Frontal cortex (tissue), 4 donors: ENCODE measurements around the gene KLK13. TPM values are rescaled to one million over a fixed set of nuclear protein-coding genes. Genes with fewer than 3 reads are reported as not detected.

ENCODE experiments used
- DNase-seq, 2 donors: peaks; one replicate each; pipeline ENCODE4 v3.0.0; 2012; ENCODE audit warnings: low spot score in 2 of 2
- FAIRE-seq: peaks from 2 replicates; lab custom pipeline; 2012; peaks lifted over from hg19 to GRCh38; lab: Jason Lieb, UNC
- total RNA-seq: library from RNA; depleted of rRNA; stranded (reverse); fragments of >200 nt; gene quantifications from one replicate; pipeline ENCODE4 v1.2.3, GENCODE V29; 2014
- donor health status: control.
- donor health status: control.
- donor health status: control.

The KLK13 gene, protein sequence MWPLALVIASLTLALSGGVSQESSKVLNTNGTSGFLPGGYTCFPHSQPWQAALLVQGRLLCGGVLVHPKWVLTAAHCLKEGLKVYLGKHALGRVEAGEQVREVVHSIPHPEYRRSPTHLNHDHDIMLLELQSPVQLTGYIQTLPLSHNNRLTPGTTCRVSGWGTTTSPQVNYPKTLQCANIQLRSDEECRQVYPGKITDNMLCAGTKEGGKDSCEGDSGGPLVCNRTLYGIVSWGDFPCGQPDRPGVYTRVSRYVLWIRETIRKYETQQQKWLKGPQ
- not detected for total RNA-seq

DNA sequence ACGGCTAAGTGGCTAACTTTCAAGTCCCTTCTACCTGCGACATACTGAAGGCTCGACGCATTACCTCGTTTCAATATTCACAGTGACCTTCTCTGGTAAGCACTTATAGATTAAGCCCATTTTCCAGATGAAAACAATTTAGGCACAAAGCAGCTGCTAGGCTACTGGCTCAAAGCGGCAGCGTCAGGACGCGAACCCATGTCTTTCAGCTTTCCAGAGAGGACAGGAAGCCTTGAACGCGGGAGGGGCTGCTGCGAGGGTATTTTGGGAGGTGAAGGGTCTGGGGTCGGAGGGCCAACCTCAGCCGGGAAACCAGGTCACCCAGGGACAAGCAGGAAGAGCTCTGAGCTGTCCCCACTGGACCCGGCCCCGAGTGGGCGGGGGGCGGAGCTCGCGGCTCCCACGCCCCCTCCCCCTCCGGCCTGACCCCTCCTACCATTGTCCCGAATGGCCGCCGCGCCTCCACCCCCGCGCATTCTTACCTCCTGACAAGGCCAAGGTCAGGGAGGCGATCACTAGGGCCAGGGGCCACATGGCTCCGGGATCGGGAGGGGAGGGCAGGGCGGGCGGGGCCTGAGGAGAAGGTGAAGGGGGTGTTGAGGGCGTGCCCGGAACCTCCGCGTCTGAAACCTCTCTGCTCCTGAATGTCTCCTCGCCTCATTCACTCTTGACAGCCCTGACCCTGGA, at the start of gene KLK13:
Gene KLK13 (minus strand): TSS at position 559 of the 687 bp plus-strand sequence. CDS start 25 bp downstream, at position 534.
- no peak for FAIRE-seq

DNA sequence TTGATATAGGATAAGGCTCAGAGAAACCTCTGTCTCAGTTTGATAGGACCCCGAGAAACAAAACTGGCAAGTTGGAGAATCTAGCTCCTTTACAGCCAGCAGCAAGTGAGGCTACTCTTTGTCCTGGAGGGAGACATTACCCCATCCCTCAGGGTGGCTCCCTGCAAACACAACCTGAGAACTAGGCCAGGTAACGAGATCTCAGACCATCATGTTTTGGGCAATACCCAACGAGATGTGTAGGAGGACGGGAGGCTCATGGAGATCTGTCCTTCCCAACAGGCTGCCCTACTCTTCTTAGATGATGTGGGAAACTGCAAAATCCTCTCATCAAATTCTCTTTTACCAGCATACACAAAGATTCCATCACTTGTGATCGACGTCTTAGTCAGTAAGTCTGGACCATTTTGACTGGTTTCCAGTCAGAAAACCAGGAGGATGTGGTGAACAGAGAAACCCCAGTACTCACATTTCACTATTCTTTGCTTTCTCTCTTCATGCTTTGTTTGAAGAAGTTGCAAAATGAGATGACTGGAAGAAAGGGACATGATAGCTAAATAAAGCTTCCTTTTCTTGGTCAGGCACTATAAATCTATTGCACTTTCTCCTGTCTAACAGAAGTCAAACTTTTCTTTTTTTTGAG, 49.3 kb upstream of the KLK13 start:
- FAIRE-seq (no peak), DNase-seq (no peak)

More for the DNA sequence above, at the start of gene KLK13:
- no peak for DNase-seq

DNA sequence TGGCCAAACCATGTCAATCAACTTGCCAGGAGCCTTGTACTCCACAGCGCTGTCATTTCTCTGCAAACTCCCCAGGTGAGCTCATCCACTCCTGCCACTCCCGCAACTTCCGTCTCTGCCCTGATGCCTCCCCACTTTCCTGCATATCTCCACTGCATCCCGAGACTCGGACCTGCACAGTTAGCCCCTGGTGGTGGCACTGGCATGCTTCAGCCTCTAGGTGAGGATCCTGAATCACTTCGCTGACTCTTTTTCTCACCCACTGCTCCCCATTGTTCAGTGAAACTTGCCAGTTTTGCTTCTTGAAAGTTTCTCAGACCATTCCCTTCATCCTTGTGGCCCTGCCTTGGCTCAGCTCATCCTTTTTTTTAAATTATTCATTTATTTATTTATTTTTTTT, 46.7 kb upstream of the KLK13 start:
- DNase-seq (no peak), FAIRE-seq (no peak)

DNA sequence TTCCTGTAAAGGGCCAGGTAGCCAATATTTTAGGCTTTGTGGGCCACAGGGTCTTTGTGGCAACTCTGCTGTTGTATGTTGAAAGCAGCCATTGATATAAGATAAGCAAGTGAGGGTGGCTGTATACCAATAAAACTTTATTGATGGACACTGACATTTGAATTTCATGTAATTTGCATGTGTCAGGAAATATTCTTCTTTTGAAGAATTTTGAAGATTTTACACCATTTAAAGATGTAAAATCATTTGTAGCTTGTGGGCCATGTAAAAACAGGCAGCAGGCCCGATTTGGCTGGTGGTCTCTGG, 45.7 kb upstream of the KLK13 start:
- FAIRE-seq: no peak
- DNase-seq: no peak

DNA sequence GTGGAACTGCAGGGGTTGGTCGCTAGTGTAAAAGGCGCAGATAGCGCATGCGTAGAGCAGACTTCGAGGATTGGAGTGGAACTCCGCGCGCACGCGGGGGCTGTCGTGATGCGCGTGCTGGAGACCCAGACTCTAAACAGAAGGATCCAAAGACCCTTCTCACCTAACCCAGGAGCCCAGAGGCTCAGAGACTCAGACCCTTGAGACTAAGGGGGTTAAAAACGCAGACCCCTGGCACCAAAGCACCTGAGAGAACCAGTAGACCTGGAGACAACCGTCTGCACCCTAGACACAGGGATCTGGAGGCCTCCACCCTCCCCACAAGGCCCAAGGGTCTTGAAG, 43.9 kb upstream of the KLK13 start:
- DNase-seq (no peak), FAIRE-seq (no peak)

DNA sequence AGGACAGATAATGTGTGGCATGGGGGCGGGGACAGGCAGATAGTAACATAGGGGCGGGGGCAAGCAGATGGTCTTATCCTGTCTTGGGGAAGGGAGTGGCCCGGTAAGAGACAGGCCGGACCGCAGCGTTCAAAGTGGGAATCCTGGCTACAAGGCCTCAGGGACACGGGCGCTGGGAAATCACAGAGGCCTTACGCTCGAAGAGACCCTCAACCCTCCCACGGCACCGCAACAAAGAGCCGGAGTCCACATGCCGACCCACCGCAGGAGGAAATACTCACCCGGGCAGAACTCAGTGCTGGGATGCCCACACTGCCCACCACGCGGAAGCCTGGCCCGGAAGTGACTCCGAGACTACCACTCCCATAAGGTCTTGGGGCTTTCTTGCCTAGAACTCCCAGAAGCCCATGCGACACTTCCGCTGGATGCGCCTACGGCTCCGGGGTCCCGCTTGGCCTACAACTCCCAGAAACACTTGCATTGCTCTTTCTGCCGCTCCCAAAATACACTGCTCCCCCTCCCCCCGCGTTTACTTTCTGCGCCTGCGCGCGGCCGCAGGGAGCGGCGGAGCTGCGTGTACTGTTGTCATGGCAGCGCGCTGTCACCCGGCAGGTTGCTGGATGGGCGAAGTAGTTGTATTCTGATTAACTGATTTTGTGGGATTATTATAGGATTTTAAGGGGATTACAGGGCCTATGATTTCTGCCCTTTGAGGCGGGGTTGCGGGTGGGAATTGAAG, 43.3 kb upstream of the KLK13 start, which contains the start of gene CTU1:
Gene CTU1 (minus strand): TSS at position 344 of the 739 bp plus-strand sequence. CDS start 3,840 bp downstream, outside the sequence.
- peak; percentile 87 for FAIRE-seq
- DNase-seq: peak; percentile 95 to 98

DNA sequence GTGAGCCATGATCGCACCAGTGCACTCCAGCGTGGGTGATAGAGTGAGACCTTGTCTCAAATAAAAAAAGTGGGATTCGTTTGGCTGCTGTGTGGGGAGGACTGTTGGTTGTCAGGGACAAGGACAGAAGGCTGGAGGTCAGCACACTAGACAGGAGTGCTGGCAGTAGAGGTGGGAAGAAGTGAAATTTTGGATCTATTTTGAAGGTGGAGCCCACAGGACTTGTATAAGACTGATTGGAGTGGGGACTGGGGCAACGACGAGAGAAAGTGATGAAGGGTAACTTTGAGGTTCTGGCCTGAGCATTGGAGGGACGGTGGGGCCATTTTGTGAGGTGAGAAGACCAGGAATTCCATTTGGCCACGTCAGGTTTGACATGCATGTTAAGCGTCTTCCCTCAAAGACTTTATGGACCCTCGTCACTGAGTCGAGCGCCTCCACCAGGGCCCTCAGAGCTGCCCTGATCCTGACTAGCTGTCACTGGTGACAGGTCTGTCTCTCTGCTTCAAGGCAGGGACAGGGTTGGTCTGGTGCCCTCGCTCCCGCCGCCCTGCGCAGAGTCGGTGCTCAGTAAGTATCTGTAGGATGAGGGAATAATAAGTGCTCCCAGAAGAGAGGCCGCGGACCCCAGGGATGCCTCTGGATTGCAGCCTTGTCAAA, 42.6 kb upstream of the KLK13 start:
- FAIRE-seq (no peak), DNase-seq (no peak)

DNA sequence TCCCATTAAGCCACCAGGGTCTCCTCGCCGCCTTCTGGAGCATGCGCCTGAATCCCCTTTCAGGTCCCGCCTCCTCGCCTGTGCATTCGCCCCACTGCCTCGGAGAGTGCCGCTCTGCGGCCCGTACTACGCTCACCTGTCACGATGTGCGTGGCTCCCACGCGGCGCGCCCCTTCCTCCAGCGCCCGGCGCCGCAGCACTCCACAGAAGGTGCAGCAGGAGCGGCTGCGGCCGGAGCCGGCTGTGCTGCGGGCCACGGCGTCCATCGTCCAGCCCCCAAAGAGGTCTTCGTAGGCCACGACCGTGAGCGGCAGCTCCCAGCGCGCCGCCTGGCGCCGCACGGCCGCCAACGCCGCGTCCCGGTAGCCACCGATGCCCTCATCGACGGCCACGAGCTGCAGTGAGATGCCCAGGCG, 39.0 kb upstream of the KLK13 start:
- DNase-seq (no peak), FAIRE-seq (no peak)

DNA sequence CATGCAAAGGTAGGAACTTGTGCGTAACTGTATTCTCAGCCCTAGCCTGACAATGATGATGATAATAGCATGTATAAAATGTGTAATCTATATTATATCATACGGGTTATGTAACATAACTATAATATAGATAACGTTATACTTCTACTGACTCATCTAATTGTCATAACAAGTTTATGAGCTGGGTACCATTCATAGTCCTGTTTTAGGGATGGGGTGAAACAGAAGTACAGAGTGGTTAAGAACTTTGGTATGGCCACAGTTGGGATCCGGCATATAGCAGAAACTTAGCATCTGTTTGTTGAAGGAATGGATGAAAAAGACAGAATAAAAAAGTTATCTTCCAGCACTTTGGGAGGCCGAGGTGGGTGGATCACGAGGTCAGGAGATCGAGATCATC, 38.1 kb upstream of the KLK13 start:
- FAIRE-seq (no peak), DNase-seq (peak in 1 of 2 donors; percentile 14)

DNA sequence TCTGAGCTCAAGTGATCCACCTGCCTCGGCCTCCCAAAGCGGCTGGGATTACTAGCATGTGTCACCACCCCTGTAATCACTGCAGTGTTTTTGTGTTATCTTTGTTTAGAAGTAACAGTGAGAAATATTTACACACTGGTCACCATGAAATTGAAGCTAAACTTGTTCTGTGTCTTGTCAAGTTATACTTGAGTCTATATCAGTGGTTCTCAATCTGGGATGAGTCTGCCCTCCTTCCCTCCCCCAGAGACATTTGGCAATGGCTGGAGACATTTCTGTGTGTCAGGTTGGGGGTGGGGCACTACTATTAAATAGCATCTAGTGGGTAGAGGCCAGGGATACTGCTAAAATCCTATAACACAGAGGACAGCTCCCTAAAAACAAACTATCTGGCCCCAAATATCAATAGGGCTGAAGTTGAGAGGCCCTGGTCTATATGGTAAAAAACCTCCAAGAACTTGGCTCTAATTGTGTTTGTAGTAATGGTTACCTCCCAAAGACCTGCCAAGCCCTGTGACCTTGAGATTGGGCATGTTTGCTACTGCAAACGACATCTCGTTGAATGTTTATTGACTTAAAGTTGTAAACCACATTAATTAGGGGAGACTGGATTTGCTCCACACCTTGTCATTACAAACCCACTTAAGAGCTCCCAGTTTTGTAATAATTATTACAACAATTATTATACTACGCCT, 36.4 kb upstream of the KLK13 start:
- no peak for FAIRE-seq
- DNase-seq: peak in 1 of 2 donors; percentile 8

DNA sequence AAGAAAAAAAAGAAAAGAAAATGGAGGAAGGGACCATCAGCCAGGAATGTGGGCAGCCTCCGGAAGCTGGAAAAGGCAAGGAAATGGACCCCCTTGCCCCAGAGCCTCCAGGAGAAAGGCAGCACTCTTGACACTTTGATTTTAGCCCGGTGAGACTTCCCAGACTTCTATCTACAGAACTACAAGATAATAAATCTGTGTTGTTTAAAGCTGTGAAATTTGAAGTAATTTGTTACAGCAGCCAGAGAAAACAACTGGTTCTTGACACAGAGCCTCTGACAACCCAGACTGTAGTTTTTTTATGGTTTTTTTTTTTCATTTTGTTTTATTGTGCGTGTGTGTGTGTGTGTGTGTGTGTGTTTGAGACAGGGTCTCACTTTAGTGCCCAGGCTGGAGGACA, 35.7 kb upstream of the KLK13 start:
- FAIRE-seq (no peak), DNase-seq (no peak)

DNA sequence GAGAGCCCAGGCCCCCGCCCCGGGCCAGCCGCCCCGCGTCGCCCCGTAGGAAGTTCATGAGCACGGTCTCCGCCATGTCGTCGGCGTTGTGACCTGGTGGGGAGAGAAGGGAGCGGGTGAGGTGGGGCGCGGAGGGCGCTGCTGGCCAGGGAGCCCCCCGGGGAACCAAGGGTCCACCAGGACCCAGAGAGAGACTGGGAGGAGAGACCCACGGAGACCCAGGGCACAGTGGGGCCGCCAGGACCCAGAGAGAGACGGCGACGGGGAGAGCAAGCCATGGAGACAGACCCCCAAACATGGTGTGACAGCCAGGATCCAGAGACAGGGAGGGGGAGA, 34.1 kb upstream of the KLK13 start:
- no peak for FAIRE-seq
- no peak for DNase-seq

DNA sequence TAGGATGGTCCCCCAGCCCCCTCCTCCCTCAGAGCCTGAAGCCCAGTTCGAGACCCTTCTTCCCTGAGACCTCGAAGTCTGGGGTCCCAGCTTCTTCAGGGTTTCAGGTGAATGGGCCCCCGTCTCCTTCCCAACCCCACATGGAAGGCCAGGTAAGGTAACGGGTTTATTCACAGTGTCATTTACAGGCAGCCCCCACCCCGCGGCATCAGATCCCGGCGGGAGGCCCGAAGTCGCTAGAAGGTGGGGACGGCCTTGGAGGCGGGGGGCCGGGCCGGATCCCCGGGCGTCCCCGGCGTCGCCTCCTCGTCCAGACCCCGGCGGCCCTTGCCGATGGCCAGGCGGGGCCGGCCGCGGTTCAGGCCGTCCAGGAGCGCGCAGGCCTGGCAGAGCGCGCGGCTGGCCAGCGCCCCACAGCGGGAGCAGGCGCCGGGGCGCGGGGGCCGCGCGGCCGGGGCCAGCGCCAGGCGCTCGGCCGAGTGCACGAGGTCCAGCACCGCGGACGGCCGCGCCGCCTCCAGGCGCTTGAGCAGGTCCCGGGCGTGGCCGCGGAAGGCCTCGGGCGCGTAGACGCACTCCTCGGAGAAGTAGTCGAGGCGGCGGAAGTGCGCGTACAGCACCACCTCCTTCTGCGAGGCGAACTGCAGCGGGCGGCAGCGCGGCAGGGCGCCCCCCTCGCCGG, 33.6 kb upstream of the KLK13 start:
- no peak for DNase-seq
- no peak for FAIRE-seq

DNA sequence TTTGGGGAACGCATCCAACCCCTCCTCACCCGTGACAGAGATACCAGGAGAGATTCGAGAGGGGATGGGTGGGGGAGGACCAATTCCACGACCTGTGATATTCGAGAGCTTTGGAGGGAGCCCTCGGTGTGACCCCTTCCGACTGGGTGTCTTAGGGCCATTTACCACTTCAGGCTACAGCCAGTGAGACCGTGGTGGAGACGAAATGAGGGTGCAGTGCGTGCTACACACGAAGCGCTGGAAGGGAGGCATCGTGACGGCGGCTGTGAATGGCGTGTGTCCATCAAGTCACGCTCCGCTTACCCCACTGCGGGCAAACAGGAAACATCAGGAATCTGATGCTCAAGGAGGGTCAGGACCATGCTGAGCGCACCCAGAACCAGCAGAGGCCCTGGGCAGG, 32.9 kb upstream of the KLK13 start:
- FAIRE-seq (no peak), DNase-seq (no peak)

DNA sequence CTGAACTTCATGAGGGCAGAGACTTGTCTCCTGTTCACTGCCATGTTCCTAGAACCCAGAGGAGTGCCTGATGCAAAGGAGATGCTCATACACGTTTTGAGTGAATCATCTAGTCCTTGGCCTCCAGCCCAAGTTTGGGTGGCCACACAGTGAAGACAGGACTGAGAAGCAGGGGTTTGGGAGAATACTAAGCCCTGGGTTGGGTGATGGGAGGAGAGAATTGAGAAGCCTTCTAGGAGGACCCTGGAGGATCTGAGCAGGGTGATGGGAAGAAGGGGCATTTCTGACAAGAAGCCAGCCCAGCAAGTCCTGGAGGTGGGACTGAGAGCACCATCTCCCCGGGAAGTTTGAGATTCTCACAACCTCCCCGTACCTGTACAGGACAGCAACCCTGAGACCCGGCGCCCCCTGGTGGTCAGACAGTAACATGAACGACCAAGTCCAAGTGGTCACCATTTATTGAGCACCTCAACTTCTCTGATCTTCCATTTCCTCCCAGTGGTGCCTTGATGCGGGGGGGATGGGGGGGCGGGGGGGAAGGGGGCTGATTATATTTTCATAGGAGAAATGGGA, 32.4 kb upstream of the KLK13 start:
- FAIRE-seq (no peak), DNase-seq (peak; percentile 72 to 75)

DNA sequence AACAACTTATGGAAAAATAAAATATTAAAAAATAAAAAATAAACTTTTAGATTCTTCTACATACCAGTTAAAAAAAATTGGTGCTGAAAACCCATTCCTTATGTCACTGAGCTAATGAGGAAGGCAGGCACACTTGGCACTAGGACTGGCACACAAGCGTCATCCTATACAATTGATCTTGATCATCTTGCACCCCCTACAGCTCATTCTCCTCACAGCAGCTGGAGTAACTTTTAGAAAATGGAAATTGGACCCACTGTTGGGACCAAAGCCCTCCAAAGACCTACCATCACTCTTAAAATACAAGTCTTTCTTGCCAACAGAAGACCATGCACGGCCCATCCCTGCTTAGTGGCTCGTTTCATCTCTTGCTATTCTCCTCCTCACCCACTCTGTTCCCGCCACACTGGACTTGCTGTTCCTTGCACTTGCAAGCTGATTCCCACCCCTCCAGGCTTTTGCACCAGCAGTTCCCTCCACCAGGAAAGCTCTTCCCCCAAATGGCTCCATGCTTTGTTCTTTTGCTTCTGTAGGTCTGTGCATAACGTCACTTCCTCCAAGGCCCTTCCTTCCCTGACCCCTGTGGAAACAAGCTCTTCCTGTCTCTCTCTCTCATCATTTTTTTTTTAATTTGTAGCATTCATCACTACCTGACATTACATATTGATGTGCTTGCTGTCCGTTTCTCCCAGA, 31.7 kb upstream of the KLK13 start:
- DNase-seq (no peak), FAIRE-seq (no peak)

DNA sequence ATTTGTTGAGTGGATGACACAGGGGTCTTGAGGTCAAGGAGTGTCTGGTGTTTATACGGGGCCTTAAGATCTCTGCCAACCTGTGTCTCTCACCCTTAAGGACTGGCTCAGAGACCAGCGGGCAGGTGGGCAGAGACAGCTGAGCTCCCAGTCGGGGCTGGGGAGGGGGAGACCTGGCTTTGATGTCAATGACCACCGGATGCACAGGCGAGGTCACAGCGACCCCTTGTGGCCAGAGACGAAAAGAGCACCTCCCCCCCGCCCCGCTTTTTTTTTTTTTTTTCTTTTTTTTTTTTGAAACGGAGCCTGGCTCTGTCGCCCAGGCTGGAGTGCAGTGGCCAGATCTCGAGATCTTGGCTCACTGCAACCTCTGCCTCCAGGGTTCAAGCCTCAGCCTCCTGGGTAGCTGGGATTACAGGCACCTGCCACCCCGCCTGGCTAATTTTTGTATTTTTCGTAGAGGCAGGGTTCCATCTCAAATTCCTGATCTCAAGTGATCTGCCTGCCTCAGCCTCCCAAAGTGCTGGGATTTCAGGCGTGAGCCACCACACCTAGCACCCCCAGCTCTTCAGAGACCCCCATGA, 29.9 kb upstream of the KLK13 start:
- DNase-seq (peak in 1 of 2 donors; percentile 50), FAIRE-seq (no peak)
